Stimulated activated CD4-positive, alpha-beta T cell treated with anti-CD3 and anti-CD28 coated beads, Interleukin-15, amount 100 ng/mL, for 1 hour (primary cell): ENCODE data around the gene SUPT6H.
"Not testable (repeated sequence)": the region's sequence is repeated elsewhere in the genome, so short reads cannot be mapped to it uniquely, and the experiment has no call there.

Experiments used
- DNase-seq, 2 donors: peaks; one replicate each; pipeline ENCODE4 v3.0.0-alpha.2; 2020; ENCODE audit warnings: low read depth in 1 of 2, low spot score in 1 of 2

Gene SUPT6H

GRCh38 chr17:28735242-28735722 is 73.3 kb downstream of the SUPT6H start:
- DNase-seq: no peak

GRCh38 chr17:28735913-28736769 is 74.1 kb downstream of the SUPT6H start:
- DNase-seq: not testable (repeated sequence)

GRCh38 chr17:28737316-28737715 is 75.3 kb downstream of the SUPT6H start:
- DNase-seq: no peak

GRCh38 chr17:28737770-28738679 is 76.0 kb downstream of the SUPT6H start:
- DNase-seq: no peak

GRCh38 chr17:28738680-28739384 is 76.8 kb downstream of the SUPT6H start:
- DNase-seq: peak in 1 of 2 donors; percentile 58

GRCh38 chr17:28740406-28741357 is 78.7 kb downstream of the SUPT6H start:
- DNase-seq: no peak

- DNase-seq: no peak
These were observed 79.6 kb downstream of the SUPT6H start for GRCh38 chr17:28741358-28742349.

GRCh38 chr17:28743243-28744103 is 81.5 kb downstream of the SUPT6H start, which contains the start of gene TRAF4:
TSS of gene TRAF4 (plus strand) at chr17:28744011. CDS start at chr17:28744113, 102 bp downstream.
- DNase-seq: peak; percentile 59 to 74

GRCh38 chr17:28744104-28744971 is 82.3 kb downstream of the SUPT6H start:
- peak; percentile 42 to 71 for DNase-seq

GRCh38 chr17:28744972-28745785 is 83.2 kb downstream of the SUPT6H start:
- no peak for DNase-seq

- DNase-seq: no peak
These were observed 83.9 kb downstream of the SUPT6H start for GRCh38 chr17:28745786-28746411.

GRCh38 chr17:28746611-28747050 is 84.6 kb downstream of the SUPT6H start:
- no peak for DNase-seq

GRCh38 chr17:28747051-28747691 is 85.2 kb downstream of the SUPT6H start:
- DNase-seq: no peak

GRCh38 chr17:28747801-28748750 is 86.1 kb downstream of the SUPT6H start:
- no peak for DNase-seq
